BLaER1 treated with 17β-estradiol and CSF1 and Interleukin-3, amounts not matched to agents 10 nM and 100 nM (cell line): ENCODE data around the gene HOXB7.
A peak's percentile ranks its signal among the peaks of the same experiment; 100 is the strongest.

Source experiments
- H3K27ac ChIP-seq, 11 experiments: shearing (Covaris generic); formaldehyde crosslinking; 2 replicates each; pipeline ENCODE4 v1.8.1; 2022
- H3K27me3 ChIP-seq, 11 experiments: shearing (Covaris generic); formaldehyde crosslinking; 2 replicates each; pipeline ENCODE4 v1.8.1; 2022
- H3K36me3 ChIP-seq, 11 experiments: shearing (Covaris generic); formaldehyde crosslinking; 2 replicates each; pipeline ENCODE4 v1.8.1; 2022
- H3K4me1 ChIP-seq, 10 experiments: shearing (Covaris generic); formaldehyde crosslinking; 2 replicates each; pipeline ENCODE4 v1.8.1; 2022
- H3K4me2 ChIP-seq, 11 experiments: shearing (Covaris generic); formaldehyde crosslinking; 2 replicates each; pipeline ENCODE4 v1.8.1; 2022
- H3K4me3 ChIP-seq, 10 experiments: shearing (Covaris generic); formaldehyde crosslinking; 2 replicates each; pipeline ENCODE4 v1.8.1; 2022
- H3K9ac ChIP-seq, 11 experiments: shearing (Covaris generic); formaldehyde crosslinking; 2 replicates each; pipeline ENCODE4 v1.8.1; 2022
- H3K9me3 ChIP-seq, 11 experiments: shearing (Covaris generic); formaldehyde crosslinking; replicated peaks in 1 of 11; 2 replicates each; pipeline ENCODE4 v1.8.1; 2022
- H4K20me1 ChIP-seq, 11 experiments: shearing (Covaris generic); formaldehyde crosslinking; 2 replicates each; pipeline ENCODE4 v1.8.1; 2022
- Cebpa-rat ChIP-seq, 11 experiments: shearing (Covaris generic); IDR thresholded peaks; 2 replicates each; pipeline ENCODE4 v1.8.1; 2022

Gene HOXB7

GRCh38 chr17:48631693-48632578 lies 21.1 kb upstream of the HOXB7 start:
- Histone ChIP-seq H3K4me2 (no peak overlapping the region), H3K27me3 (peaks cover 100% of the 10 kb centered on the region in 11 experiments), H3K4me1 (peaks cover 0 to 5% (median 0%) of the 10 kb centered on the region in 10 experiments; a peak in 1 of 20 replicates), H3K9me3 (peaks cover 0 to 7% (median 0%) of the 10 kb centered on the region in 11 experiments; a peak in 1 of 22 replicates), H3K4me3 (no peak overlapping the region), H4K20me1 (peaks cover 0 to 97% (median 91%) of the 10 kb centered on the region in 11 experiments; a peak in 16 of 22 replicates), H3K9ac (no peak overlapping the region), H3K36me3 (no peaks in the 10 kb centered on the region), H3K27ac (no peak overlapping the region)
- no peak for TF ChIP-seq Cebpa-rat (IDR thresholded peaks at IDR 0.05)

GRCh38 chr17:48630925-48631692 lies 20.3 kb upstream of the HOXB7 start:
- peak in 2 of 11 experiments; percentile 17 to 55; a peak in 2 of 22 replicates for TF ChIP-seq Cebpa-rat (IDR thresholded peaks at IDR 0.05)
- Histone ChIP-seq H3K27me3 (peaks cover 100% of the 10 kb centered on the region in 11 experiments), H3K36me3 (no peaks in the 10 kb centered on the region), H3K27ac (no peak overlapping the region), H3K4me1 (peaks cover 0 to 6% (median 0%) of the 10 kb centered on the region in 10 experiments; a peak in 3 of 20 replicates), H3K9me3 (peaks cover 0 to 7% (median 0%) of the 10 kb centered on the region in 11 experiments; a peak in 1 of 22 replicates), H3K4me2 (no peak overlapping the region), H3K4me3 (no peak overlapping the region), H3K9ac (no peak overlapping the region), H4K20me1 (peaks cover 0 to 97% (median 92%) of the 10 kb centered on the region in 11 experiments; a peak in 16 of 22 replicates)

- H3K4me3 ChIP-seq: no peak overlapping the region
- no peak overlapping the region for H3K27ac ChIP-seq
- H3K4me1 ChIP-seq: peaks cover 8 to 13% (median 8%) of the 10 kb centered on the region in 10 experiments; a peak in 13 of 20 replicates
- no peak for TF ChIP-seq Cebpa-rat (IDR thresholded peaks at IDR 0.05)
- H4K20me1 ChIP-seq: peaks cover 0 to 97% (median 92%) of the 10 kb centered on the region in 11 experiments; a peak in 18 of 22 replicates
- H3K9ac ChIP-seq: no peak overlapping the region
- no peak overlapping the region for H3K4me2 ChIP-seq
- peaks cover 100% of the 10 kb centered on the region in 11 experiments for H3K27me3 ChIP-seq
- no peaks in the 10 kb centered on the region for H3K36me3 ChIP-seq
- peaks cover 0 to 7% (median 0%) of the 10 kb centered on the region in 11 experiments; a peak in 1 of 22 replicates for H3K9me3 ChIP-seq
Observed at GRCh38 chr17:48630009-48630924, 19.4 kb upstream of the HOXB7 start.

- Histone ChIP-seq H3K9me3 (peaks cover 0 to 7% (median 0%) of the 10 kb centered on the region in 11 experiments; a peak in 1 of 22 replicates), H3K27ac (no peak overlapping the region), H4K20me1 (peaks cover 0 to 97% (median 92%) of the 10 kb centered on the region in 11 experiments; a peak in 18 of 22 replicates), H3K36me3 (no peaks in the 10 kb centered on the region), H3K4me2 (no peak overlapping the region), H3K9ac (no peak overlapping the region), H3K4me1 (peaks cover 9 to 18% (median 14%) of the 10 kb centered on the region in 10 experiments; a peak in 13 of 20 replicates), H3K27me3 (peaks cover 100% of the 10 kb centered on the region in 11 experiments), H3K4me3 (no peak overlapping the region)
- no peak for TF ChIP-seq Cebpa-rat (IDR thresholded peaks at IDR 0.05)
Observed at GRCh38 chr17:48629411-48629759, 18.6 kb upstream of the HOXB7 start.

- H3K9ac ChIP-seq: no peak overlapping the region
- H3K27me3 ChIP-seq: peaks cover 100% of the 10 kb centered on the region in 11 experiments
- H3K4me2 ChIP-seq: no peak overlapping the region
- no peak overlapping the region for H3K27ac ChIP-seq
- H3K36me3 ChIP-seq: no peaks in the 10 kb centered on the region
- H3K4me1 ChIP-seq: peaks cover 9 to 18% (median 14%) of the 10 kb centered on the region in 10 experiments; a peak in 13 of 20 replicates
- H4K20me1 ChIP-seq: peaks cover 0 to 97% (median 93%) of the 10 kb centered on the region in 11 experiments; a peak in 18 of 22 replicates
- H3K4me3 ChIP-seq: no peak overlapping the region
- peaks cover 0 to 3% (median 0%) of the 10 kb centered on the region in 11 experiments; a peak in 1 of 22 replicates for H3K9me3 ChIP-seq
- no peak for TF ChIP-seq Cebpa-rat (IDR thresholded peaks at IDR 0.05)
Observed at GRCh38 chr17:48628649-48629410, 18.0 kb upstream of the HOXB7 start.

- no peak overlapping the region for H3K4me3 ChIP-seq
- H3K36me3 ChIP-seq: no peaks in the 10 kb centered on the region
- H3K9me3 ChIP-seq: no peaks in the 10 kb centered on the region
- H3K4me2 ChIP-seq: no peak overlapping the region
- H3K9ac ChIP-seq: no peak overlapping the region
- H3K4me1 ChIP-seq: peaks cover 9 to 18% (median 14%) of the 10 kb centered on the region in 10 experiments; a peak in 13 of 20 replicates
- no peak for TF ChIP-seq Cebpa-rat (IDR thresholded peaks at IDR 0.05)
- H3K27ac ChIP-seq: no peak overlapping the region
- H3K27me3 ChIP-seq: peaks cover 100% of the 10 kb centered on the region in 11 experiments
- peaks cover 0 to 97% (median 93%) of the 10 kb centered on the region in 11 experiments; a peak in 18 of 22 replicates for H4K20me1 ChIP-seq
Observed at GRCh38 chr17:48627623-48628521, 17.1 kb upstream of the HOXB7 start.

GRCh38 chr17:48627118-48627597 lies 16.3 kb upstream of the HOXB7 start:
- Histone ChIP-seq H3K27me3 (peaks cover 100% of the 10 kb centered on the region in 11 experiments), H3K27ac (no peak overlapping the region), H3K4me3 (no peak overlapping the region), H3K36me3 (no peaks in the 10 kb centered on the region), H3K4me1 (peaks cover 9 to 18% (median 14%) of the 10 kb centered on the region in 10 experiments; a peak in 13 of 20 replicates), H3K9me3 (no peaks in the 10 kb centered on the region), H3K4me2 (no peak overlapping the region), H3K9ac (no peak overlapping the region), H4K20me1 (peaks cover 0 to 98% (median 93%) of the 10 kb centered on the region in 11 experiments; a peak in 18 of 22 replicates)
- no peak for TF ChIP-seq Cebpa-rat (IDR thresholded peaks at IDR 0.05)
